PC-3 (cell line): ENCODE results near the gene MATCAP1.

Experiments
- EZH2phosphoT487 ChIP-seq: fragments of 300-600 bp; sonication (generic); IDR thresholded peaks from 2 replicates; pipeline ENCODE4 v1.6.1; 2018; ENCODE audit warnings: mild to moderate bottlenecking, antibody characterized with exemption, low read length, borderline replicate concordance
- TF ChIP-seq, protein P1 (sequence below): fragments of 300-600 bp; sonication (generic); conservative IDR thresholded peaks from 2 replicates; pipeline ENCODE4 v1.5.1; 2017; ENCODE audit warnings: antibody characterized with exemption, low read depth, mild to moderate bottlenecking, low read length

- TF ChIP-seq, protein P1, sequence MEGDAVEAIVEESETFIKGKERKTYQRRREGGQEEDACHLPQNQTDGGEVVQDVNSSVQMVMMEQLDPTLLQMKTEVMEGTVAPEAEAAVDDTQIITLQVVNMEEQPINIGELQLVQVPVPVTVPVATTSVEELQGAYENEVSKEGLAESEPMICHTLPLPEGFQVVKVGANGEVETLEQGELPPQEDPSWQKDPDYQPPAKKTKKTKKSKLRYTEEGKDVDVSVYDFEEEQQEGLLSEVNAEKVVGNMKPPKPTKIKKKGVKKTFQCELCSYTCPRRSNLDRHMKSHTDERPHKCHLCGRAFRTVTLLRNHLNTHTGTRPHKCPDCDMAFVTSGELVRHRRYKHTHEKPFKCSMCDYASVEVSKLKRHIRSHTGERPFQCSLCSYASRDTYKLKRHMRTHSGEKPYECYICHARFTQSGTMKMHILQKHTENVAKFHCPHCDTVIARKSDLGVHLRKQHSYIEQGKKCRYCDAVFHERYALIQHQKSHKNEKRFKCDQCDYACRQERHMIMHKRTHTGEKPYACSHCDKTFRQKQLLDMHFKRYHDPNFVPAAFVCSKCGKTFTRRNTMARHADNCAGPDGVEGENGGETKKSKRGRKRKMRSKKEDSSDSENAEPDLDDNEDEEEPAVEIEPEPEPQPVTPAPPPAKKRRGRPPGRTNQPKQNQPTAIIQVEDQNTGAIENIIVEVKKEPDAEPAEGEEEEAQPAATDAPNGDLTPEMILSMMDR: no peak
- no peak for TF ChIP-seq EZH2phosphoT487
Measured at GRCh38 chr16:67186550-67186950, 2.8 kb upstream of the MATCAP1 start.
